Cardiac muscle cell (in vitro differentiated cells and primary cell): Measurements from ENCODE around the gene RPS18. TPM values are rescaled to one million over a fixed set of nuclear protein-coding genes. Genes with fewer than 3 reads are reported as not detected.

Experiments
- DNase-seq, 2 donors: peaks; one replicate each; pipeline versions ENCODE4 v3.0.0 to v3.0.0-alpha.2; 2010 to 2017; ENCODE audit warnings: low read depth in 1 of 2, low spot score in 1 of 2
- H3K27ac ChIP-seq: fragments of 200-600 bp; sonication (generic); 2 replicates; pipeline ENCODE4 v1.5.1; 2016
- H3K27me3 ChIP-seq: fragments of 200-600 bp; sonication (generic); 2 replicates; pipeline ENCODE4 v1.6.0; 2016; ENCODE audit warnings: control low read depth
- H3K36me3 ChIP-seq: fragments of 200-600 bp; sonication (generic); 2 replicates; pipeline ENCODE4 v1.5.1; 2016; ENCODE audit warnings: control low read depth
- H3K4me1 ChIP-seq: fragments of 200-600 bp; sonication (generic); 2 replicates; pipeline ENCODE4 v1.8.1; 2017; ENCODE audit warnings: low read depth, mild to moderate bottlenecking, mixed run types
- H3K4me3 ChIP-seq: fragments of 200-600 bp; sonication (generic); 2 replicates; pipeline ENCODE4 v1.5.1; 2016; ENCODE audit warnings: mild to moderate bottlenecking
- H3K9me3 ChIP-seq: fragments of 200-600 bp; sonication (generic); 2 replicates; pipeline ENCODE4 v1.5.1; 2017; ENCODE audit warnings: low read depth, mild to moderate bottlenecking, control low read depth
- CTCF ChIP-seq: IDR thresholded peaks from 2 replicates; pipeline ENCODE4 v1.5.1; 2012; ENCODE audit warnings: low read depth, mild to moderate bottlenecking, low read length
- polyA plus RNA-seq: library from polyadenylated mRNA; unstranded; fragments of >200 nt; fragmentation: Nextera tagmentation; extraction: Ambion mirVana; gene quantifications from 2 replicates; pipeline ENCODE4 v1.2.1, GENCODE V29; 2016
- total RNA-seq: library from RNA; depleted of rRNA; stranded (reverse); fragments of >200 nt; gene quantifications from 2 replicates; pipeline ENCODE4 v1.2.3, GENCODE V29; 2016

Gene RPS18
- total and polyA plus RNA-seq, 2 experiments from 2014 or later = 1,298 to 2,022 TPM

GRCh38 chr6:33286946-33287914, 15.4 kb downstream of the RPS18 start:
- Histone ChIP-seq H3K9me3 (no peaks in the 10 kb centered on the region), H3K36me3 (peaks cover 24% of the 10 kb centered on the region), H3K27ac (no peak overlapping the region), H3K4me1 (peaks cover 4% of the 10 kb centered on the region), H3K4me3 (no peak overlapping the region), H3K27me3 (no peaks in the 10 kb centered on the region)
- no peak for TF ChIP-seq CTCF
- no peak for DNase-seq

- Histone ChIP-seq H3K9me3 (no peaks in the 10 kb centered on the region), H3K4me1 (peaks cover 4% of the 10 kb centered on the region), H3K27me3 (no peaks in the 10 kb centered on the region), H3K27ac (no peak overlapping the region), H3K36me3 (peaks cover 24% of the 10 kb centered on the region), H3K4me3 (peak overlapping the region; percentile 74)
- no peak for TF ChIP-seq CTCF
- no peak for DNase-seq
Observed at GRCh38 chr6:33288141-33288920, 16.5 kb downstream of the RPS18 start.

- Histone ChIP-seq H3K9me3 (no peaks in the 10 kb centered on the region), H3K36me3 (peaks cover 24% of the 10 kb centered on the region), H3K27ac (peak within 1 kb of the TSS; percentile 22), H3K27me3 (no peaks in the 10 kb centered on the region), H3K4me1 (peaks cover 4% of the 10 kb centered on the region), H3K4me3 (peak within 1 kb of the TSS; percentile 74)
- DNase-seq = peak; percentile 89 to 90
- no peak for TF ChIP-seq CTCF
Observed at GRCh38 chr6:33288921-33289783, 17.3 kb downstream of the RPS18 start, which contains the start of the genes PFDN6 and WDR46. Gene PFDN6, plus strand, starts transcription at chr6:33289601. Its CDS starts 256 bp downstream, at chr6:33289857. Gene WDR46, minus strand, starts transcription at chr6:33289239. Its CDS starts 69 bp downstream, at chr6:33289170.

- peak overlapping the region; percentile 22 for H3K27ac ChIP-seq
- peaks cover 22% of the 10 kb centered on the region for H3K36me3 ChIP-seq
Observed at GRCh38 chr6:33289784-33290315, 18.0 kb downstream of the RPS18 start.

More at GRCh38 chr6:33289784-33290315, 18.0 kb downstream of the RPS18 start:
- Histone ChIP-seq H3K27me3 (no peaks in the 10 kb centered on the region), H3K9me3 (no peaks in the 10 kb centered on the region), H3K4me1 (peaks cover 4% of the 10 kb centered on the region), H3K4me3 (peak overlapping the region; percentile 74)
- DNase-seq = no peak
- no peak for TF ChIP-seq CTCF
